ENCODE data around the gene STC2.

The STC2 gene

DNA sequence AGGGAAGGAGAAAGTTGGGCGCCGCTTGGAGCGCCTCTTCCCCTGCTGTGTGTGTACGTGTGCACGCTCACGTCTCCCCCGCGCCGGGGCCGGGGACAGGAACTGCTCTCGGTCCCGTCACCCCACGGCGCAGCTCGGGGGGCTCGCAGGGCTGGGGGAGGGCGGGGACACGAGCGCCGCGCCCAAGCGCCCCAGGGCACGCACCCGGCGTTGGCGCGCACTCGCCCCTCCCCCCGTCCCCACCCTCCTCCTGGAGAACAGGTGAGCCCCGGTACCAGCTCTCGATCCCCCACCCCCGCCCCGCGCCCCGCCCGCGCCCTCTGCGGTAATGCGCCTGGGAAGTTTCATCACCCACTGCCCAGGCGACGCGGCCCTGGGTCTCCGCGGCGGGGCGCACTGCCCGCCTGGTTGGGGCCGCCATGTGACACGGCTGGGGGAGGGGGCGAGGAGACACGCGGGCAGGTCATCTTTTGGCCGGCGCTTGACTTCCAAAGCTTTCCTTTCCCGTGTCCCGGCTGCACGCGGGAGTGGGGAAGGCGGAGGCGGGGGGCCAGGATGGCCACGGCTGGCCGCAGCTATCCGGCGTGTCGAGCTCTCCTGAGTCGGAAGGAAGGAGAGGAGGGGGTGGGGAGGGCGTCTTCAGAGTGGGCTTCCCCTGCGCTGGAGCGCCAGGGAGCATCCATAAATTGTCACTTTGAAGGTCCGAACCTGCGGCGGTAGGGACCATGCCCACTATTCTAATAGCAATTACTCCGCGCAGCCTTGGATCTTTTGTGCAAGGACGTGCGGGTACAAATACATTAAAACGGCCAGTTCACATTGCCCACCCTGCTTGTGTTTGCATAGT is 1.5 kb upstream of the STC2 start:
- in situ Hi-C loops (cut with HindIII; ENCODE audit: low sequenced_read_pairs): loop anchor here (5.0 kb wide), 1 partner anchor 33 kb away; no protein-coding TSS in a partner anchor

DNA sequence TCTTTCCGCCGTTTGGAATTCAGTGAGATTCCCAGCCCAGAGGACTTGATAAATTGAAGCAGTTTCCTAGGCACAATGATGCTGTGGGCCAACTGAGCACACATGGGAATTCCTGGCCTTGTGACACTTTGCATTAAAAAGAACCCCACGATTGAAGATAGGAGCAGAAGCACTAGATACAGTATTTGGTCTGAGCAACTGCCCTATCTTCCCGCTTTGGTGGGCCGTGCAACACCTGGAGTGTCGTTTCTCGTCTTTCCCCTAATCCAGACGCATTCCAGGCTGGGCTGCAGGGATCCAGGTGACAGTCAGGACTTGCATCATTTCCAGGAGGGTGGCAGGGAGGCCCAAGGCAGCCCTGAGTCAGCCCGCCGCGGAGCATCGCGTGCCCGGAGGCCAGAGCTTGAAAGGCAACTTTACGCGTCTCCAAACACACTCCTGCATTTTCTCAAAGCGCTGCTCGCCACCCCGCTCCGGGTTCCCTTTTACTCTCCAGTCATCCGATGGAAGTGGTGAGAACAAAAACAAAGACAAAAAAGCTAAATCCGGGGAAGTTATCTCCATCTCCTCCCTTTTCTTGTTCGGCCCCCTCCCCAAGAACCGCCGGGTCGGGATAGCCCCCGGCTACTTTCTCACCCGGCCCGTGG is 753 bp upstream of the STC2 start:
- in situ Hi-C loops (cut with HindIII; ENCODE audit: low sequenced_read_pairs): loop anchor here (5.0 kb wide), 1 partner anchor 33 kb away; no protein-coding TSS in a partner anchor

DNA sequence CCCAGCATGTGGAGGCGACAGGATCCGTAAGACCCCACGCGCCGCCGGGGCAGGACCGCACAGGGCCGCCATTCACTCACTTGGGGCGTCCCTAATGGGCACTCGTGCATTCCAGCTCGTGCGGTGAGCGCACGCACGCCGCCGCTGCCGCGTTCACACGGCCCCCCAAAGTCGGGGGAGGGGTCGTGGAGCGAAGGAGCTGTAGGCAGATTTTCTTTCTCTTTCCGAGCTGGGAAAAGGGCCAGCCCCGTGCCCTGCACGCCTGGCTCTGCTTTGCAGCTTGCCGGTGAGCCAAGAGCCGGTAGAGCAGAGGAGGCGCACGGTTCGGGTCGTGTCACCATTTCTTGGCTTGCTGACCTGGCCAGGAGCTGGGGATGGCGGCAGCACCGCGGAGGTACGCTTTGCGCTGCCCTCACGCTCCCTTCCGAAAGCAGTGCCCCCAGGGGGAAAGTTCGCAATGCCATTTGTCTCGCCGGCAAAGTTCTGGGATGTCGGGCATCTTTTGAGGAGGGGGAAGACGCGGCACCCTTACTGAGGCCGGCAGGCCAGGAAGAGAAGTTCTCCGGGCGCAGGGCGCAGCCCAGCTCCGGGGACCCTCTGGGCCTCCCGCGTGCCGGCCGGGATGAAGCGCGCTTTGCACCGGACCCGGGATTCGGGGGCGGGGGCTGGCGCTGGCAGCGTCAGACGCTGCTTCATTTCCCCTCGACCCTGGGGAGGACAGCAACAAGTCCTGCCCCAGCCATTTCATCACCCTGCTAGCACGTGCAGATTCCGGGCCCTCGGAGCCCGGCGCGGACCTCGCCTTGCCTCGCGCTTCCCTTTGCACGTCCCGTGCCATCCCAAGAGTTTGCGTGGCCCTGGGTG is 898 bp downstream of the STC2 start:
- in situ Hi-C loops (cut with HindIII; ENCODE audit: low sequenced_read_pairs): loop anchor here (5.0 kb wide), 1 partner anchor 35 kb away; no protein-coding TSS in a partner anchor

DNA sequence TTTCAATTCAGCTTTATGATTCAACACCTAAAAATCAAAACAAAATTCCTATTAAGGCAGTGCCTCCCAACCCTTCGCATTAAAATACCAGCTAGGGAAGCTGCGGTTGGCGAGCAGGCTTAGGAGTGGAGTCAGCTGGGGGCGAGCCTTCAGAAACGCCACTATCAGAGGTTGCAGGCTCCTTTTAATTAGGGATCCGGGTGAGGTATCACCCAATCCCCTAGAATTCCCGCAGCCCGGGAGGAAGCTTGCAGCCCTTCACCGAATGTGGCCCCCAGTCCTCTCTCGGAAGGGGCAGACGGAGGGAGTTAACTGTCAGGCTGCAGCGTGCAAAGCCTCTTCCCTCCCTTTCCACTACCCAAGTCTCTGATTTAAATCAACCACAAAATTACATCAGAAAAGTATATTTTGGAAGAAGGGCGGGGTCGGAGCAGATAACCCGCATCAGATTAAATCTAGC is 1.7 kb downstream of the STC2 start:
- in situ Hi-C loops (cut with HindIII; ENCODE audit: low sequenced_read_pairs): loop anchor here (5.0 kb wide), 1 partner anchor 36 kb away; no protein-coding TSS in a partner anchor

DNA sequence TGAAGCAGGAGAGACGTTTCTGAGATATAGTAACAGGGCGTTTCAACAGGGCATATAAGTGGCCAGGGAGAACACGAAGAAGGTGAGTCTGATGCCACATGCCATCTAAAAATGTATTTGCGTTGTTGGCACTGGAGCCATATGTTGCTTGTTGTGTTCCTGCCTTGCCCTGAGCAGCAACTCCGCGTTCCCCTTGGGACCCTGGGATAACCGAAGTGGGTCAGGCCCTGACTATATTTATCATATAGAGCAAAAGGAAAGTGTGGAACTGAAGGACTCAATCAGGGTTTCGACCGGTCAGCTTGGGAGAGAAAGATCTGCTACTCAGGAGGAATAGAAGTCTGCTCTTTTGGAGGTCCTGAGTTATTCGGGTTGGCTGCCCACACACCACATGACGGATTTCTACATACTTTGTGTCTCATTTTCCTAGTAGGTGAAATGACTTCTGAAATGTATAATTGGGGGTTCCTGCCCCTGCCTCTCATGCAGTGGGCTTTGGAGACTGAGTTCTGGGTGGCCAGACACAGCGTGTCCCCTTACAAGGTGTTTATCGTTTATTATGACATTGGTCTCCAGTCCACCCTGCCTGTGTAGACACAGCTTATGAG is 3.0 kb downstream of the STC2 start:
- in situ Hi-C loops (cut with HindIII; ENCODE audit: low sequenced_read_pairs): loop anchor here (5.0 kb wide), 1 partner anchor 37 kb away; no protein-coding TSS in a partner anchor

DNA sequence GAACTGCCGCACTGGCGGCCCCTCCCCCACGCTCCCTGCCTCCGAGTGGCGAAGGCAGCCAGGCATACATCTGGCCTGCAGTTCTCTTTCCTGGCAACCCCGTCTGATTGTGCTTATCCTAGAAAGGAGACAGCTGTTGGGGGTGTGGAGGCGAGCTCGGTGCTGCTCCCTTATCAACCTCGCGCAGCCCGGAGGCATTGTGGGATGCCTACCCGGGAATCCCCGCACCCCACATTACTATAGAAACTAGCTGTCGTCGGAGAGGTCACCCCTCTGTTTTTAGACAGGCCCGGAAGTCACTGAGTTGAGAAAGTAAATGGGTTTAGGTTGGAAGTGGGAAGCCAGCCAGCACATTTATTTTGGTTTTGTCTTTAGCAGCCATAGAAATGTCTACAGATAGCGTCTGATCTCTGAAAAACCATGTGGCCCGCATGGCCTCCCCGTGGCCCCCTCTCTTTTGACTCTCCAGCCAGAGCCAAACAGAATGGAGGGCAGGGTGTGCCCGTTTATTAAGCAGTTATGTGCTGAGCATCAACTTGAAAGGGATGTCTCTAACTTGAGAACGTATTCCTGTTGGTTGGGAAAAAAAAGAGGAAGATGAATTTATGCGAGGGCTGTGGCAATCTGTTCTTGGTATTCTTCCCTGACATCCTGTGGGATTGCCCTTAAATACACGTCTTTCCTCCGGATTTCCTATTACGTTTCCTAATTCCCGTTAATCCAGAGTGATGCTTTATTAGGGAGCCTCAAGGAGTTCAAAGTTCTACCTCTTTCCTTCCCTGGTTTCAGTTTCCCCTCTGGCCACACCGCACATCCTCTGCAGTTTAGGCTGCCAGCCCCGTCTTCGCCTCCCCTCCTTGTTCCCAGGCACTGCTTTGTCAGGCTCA is 3.9 kb downstream of the STC2 start:
- in situ Hi-C loops (cut with HindIII; ENCODE audit: low sequenced_read_pairs): loop anchor here (5.0 kb wide), 1 partner anchor 38 kb away; no protein-coding TSS in a partner anchor

DNA sequence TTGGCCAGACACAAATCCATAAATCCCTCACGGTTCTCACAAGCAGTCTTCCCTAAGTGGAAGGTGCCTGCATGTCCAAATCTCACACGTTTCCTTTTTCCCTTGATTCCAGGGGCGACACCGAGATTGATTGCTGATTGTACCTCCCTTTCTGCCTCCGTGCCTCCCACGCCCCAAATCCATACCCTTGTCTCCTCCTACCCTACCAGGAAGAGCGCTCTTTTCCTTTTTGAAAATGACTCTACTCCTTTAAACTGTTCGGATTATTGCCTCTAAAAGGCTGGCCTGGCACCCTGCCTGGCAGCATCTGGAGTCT is 4.5 kb downstream of the STC2 start:
- in situ Hi-C loops (cut with HindIII; ENCODE audit: low sequenced_read_pairs): no loop called here

DNA sequence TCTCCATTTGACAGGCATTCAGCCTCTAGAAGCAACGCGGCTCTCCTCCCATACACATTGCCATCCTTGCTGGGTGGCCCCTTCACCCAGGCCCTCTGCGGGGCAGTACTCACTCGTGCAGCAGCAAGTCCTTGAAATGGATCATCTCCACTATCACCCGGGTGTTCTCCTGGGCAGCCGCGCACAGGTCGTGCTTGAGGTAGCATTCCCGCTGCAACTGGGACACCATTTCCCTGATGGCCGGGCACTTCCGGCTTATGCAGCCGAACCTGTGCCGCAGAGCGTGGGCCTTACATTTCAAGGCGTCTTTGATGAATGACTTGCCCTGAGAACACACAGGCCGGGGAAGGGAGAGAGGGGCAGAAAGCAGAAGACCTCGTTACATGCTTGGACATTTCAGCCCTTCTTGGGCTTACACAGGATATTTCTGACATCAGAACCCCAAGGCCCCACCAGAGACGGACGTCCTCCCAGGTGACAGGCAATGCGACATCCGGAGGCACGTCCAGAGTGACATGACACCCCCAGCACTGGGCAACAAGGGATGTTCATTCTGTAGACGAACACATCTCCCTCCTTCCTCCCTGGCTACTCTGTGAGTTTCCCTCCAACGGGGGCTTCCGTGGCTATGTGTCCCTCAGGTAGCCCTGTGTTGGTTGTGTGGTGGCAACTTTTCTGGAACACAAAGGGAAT is 5.0 kb downstream of the STC2 start:
- in situ Hi-C loops (cut with HindIII; ENCODE audit: low sequenced_read_pairs): no loop called here

DNA sequence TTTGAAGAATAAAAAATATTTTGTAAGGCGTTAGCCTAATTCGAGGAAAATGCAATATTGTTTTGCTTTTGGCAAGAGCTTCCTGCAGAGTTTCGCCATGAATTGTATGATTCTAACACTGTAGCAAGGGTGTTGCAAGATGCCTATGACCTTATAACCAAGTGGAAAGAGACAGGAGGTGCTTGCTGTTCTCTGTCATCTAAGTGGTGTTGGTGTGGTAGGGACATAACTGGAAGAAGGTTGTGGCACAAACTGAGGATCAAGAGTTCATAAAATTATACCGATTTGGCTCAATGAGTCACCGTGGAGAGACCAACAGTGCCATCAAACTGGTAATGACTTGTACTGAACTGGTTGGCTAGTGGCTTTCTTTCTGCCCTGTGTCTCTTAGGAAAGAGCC is 6.3 kb downstream of the STC2 start:
- in situ Hi-C loops (cut with HindIII; ENCODE audit: low sequenced_read_pairs): no loop called here

DNA sequence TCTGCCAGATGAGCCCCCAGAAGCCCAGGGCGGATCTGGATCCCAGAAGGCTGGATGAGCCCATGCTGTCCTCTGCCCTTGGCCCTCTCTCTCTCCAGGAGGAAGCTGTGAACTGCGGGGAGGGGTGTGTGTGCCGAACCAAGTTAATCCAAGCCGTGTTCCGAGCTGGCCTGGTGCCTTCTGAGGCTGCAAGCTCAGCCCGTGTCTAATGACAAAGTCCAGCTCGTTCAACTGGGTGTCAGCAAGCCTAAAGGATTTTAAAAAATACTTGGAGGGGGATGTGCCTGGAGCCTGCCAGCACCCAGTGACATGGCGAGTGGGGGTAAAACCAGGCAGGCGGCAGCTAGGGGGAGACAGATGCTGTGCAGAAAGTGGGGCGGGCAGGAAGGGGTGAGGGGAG is 8.0 kb downstream of the STC2 start:
- in situ Hi-C loops (cut with HindIII; ENCODE audit: low sequenced_read_pairs): no loop called here

DNA sequence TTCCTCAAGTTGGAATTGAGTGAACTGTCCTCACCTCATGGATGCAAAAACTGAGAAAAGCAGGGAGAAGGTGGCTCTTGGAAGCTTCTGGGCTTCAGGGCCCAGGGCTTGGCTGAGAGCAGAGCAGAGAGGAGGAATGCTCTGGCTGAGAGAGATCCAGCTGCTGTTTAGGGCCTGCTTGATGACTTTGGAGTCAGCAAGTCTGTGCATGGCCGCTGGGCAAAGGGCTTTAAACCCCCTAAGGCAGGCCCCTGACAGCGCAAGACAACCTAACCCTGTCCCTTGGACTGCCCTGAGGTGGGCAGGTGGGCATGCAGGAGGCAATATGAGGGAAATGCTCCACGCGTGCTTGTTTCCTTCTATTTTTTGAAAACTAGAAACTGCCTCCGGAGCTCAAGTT is 8.6 kb downstream of the STC2 start:
- in situ Hi-C loops (cut with HindIII; ENCODE audit: low sequenced_read_pairs): no loop called here

DNA sequence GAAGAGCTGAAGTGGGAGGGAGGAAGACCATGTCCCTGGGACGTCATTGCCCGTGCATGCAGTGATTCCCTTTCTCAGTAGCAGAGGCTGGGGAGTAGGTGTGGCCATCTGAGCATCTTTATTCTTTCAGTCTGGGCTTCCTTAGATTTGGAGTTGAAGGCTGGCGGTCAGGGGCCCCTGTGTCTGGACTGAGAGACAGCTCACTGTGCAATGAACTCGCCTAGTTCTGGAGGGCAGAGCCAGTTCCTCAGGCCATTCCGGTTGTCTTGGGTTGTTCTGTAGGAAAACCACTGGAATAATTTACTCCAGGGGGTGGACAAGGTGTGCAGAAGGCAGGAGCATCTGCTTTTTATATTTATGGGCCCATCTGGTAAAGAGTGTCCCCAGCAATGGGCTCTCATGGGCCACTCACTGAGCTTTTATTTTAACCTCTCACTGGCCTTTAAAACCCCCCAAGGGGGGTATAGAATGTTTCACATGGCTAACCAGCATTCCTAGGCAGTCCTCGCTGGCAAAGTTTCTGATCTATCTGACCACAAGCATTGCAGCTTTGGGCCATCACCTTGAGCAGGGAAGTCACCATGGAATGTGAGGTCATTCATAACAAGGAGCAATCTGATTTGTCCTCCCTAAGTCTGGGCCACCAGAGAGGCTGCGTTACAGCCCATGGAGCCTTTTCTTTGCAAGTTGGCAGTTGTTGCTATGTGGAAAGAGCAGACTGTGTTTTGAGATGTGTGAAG is 9.2 kb downstream of the STC2 start:
- in situ Hi-C loops (cut with HindIII; ENCODE audit: low sequenced_read_pairs): no loop called here

DNA sequence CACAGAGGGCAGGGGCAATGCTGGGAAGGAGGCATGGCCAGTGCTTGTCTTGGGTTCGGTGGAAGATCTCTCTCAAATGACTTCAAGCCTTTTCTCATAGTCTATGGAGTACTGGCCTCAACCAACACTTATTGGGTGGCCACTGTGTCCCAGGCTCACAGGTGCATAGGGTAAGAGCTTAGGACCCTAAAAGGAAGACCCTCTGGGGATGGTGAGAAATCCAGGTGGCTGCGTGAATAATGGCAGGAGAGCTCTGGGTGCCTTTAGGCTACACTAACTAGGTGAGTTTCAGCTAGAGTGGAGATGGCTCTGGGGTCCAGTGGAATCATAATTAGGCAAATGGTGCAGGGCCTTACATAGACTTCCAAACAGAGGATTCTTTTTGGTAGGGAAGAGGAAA is 9.9 kb downstream of the STC2 start:
- in situ Hi-C loops (cut with HindIII; ENCODE audit: low sequenced_read_pairs): no loop called here

DNA sequence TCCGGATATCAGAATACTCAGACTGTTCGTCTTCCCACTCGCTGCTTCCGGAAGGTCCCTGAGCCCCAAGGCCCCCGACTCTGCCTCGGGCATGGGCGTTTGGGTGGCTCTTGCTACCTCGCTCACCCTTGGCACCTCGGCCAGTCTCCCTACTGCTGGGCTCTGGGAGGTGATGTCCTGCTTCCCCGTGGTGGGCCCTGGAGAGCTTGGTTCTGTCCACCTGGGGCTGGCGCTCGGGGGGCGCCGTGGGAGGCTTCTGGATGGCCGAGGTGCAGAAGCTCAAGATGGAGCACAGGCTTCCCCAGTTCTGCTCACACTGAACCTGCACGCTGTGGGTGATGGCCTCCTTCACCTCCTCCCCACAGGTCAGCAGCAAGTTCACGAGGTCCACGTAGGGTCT is 10.4 kb downstream of the STC2 start:
- in situ Hi-C loops (cut with HindIII; ENCODE audit: low sequenced_read_pairs): no loop called here

DNA sequence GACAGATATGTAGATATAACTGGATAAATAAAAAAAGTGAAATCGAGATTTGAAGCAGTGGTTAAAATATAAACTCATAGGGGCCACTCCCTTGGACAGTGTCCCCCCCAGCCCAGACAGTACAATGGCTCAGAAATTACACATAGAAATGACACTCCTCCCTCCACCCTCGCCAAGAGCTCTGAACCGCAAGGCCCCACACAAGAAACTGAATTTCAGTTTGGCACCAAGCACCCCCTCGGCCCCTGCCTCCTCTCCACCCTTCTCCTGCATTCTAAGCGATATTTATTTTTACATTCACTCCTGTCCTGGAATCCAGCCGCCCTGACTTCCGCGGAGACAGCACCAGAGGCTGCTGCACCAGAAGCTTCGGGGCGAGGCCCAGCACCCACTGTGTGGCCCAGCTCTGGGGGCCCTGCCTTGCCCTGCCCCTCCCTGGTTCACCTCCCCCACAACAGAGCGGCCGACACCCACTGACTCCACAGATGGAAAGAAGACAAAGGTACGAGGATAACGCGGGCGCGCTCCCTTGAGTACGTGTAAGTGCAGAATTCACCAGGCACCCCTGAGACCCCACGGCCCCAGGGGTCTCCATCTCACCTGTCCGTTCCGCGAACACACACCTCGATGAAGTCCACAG is 11.0 kb downstream of the STC2 start:
- in situ Hi-C loops (cut with HindIII; ENCODE audit: low sequenced_read_pairs): no loop called here

DNA sequence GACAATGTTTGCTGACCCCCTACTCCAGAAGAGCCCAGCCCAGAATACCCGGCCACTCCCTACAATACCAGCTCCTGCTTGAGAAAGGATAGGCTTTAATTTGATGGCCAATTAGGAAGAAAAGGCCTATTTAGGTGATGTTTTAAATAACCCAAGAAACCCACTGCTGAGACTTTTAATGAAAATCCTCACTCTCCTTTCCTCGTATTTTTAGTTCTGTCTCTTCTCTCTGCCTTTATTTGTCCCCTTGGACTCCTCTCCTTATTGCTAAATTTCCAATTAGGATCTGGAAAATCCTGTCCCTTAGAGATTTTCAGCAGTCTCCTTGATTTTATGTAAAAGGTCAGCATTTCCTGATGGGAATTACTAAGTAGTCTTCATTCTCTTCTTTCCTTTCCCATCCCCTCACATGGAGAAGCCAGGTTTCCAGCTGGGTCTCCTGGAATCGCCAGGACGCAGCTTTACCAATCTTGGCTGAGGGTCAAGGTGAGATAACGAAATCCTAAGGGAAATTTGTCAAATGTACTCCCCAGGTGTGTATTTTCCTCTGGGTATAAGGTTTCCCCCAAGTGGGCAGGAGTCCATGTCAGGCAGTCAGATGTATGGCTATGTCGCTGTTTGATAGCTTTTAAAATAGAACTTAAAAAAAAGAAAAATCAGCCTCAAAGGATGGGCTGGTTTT is 11.7 kb downstream of the STC2 start:
- in situ Hi-C loops (cut with HindIII; ENCODE audit: low sequenced_read_pairs): no loop called here

DNA sequence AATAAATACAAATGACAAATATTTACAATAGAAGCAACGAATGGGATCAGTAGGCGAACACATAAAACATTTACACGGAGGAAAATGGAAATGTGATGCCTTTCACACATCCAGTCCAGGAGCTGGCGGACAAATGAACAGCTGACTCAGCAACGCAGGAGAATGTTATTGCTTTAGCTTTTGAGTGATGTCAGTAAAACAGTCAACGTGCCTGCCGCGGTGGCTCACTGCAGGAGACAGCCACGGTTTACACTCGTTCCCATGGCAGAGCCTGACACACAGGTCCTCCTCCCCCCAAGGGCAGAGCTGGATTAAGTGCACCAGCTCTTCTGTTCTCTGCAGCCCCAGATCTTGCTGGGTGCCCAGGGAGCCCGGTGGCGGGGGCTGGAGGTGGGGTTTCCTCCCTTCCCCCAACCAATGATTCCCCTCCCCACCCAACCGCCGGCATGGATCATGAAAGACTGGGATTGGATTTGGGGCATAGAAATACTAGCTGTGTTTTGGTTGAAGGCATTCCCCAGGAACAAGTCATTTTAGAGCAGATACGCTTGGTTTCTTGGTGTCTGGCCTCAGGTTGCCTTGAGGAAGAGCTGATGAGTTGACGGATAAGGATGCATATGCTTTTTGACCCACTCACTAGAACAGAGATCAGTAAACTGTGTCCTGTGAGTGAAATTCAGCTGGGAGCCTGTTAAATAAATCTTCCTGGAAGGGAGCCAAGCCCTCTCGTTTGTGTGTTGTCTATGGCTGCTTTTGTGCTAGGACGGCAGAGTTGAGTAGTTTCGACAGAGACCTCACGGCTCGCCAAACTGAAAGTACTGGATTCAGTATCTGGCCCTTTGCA is 12.5 kb downstream of the STC2 start:
- in situ Hi-C loops (cut with HindIII; ENCODE audit: low sequenced_read_pairs): no loop called here

Measured in endothelial cell of hepatic sinusoid (primary cell).